ENCODE data around the gene BANP. TPM values are rescaled to one million over a fixed set of nuclear protein-coding genes. Genes with fewer than 3 reads are reported as not detected.
"Not testable (repeated sequence)": the region's sequence is repeated elsewhere in the genome, so short reads cannot be mapped to it uniquely, and the experiment has no call there.

Gene BANP
- polyA plus RNA-seq, 4 donors = 10.5 to 15.7 (median 11.6) TPM

DNA sequence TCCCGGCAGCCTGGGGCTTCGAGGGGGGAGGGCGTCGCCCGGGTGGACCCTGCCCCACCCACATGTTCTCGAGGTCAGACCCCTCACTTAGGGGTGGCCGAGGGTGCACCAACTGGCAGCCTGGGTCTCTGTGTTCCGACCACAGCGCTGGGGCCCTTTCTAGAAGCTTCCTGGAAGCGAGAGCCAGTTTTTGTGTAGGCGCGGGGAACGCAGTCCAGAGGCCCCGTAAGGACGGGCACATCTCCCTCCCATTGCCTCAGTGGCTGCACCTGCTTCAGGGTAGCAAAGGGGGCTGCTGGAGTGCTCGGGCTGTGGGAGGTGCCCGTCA, 148.3 kb downstream of the BANP start:
- H3K9me3 ChIP-seq (ENCODE audit: control insufficient read depth in 2 of 2, insufficient read depth in 1 of 2, low read depth in 1 of 2, low read length in 1 of 2) = peaks cover 0 to 12% of the 10 kb centered on the region in 2 donors
- H3K27me3 ChIP-seq (ENCODE audit: control insufficient read depth in 3 of 3, insufficient read depth in 3 of 3, low read length in 3 of 3) = peaks cover 0 to 7% (median 6%) of the 10 kb centered on the region in 3 donors
- H3K27ac ChIP-seq (ENCODE audit: low read depth in 1 of 3, low read length in 2 of 3) = no peak overlapping the region
- H3K4me3 ChIP-seq (ENCODE audit: low read depth in 1 of 3, low read length in 3 of 3) = no peak overlapping the region
- no peaks in the 10 kb centered on the region for H3K36me3 ChIP-seq (ENCODE audit: control insufficient read depth in 3 of 3, insufficient read depth in 2 of 3, low read depth in 1 of 3, low read length in 3 of 3)
- WGBS, 3 donors = 78 to 83% (median 82%) methylated on average over 17 of the region's 17 CpGs
- FAIRE-seq (no peak), DNase-seq (no peak)
- H3K4me1 ChIP-seq (ENCODE audit: control insufficient read depth in 3 of 3, insufficient read depth in 2 of 3, low read depth in 1 of 3, low read length in 2 of 3) = no peaks in the 10 kb centered on the region

DNA sequence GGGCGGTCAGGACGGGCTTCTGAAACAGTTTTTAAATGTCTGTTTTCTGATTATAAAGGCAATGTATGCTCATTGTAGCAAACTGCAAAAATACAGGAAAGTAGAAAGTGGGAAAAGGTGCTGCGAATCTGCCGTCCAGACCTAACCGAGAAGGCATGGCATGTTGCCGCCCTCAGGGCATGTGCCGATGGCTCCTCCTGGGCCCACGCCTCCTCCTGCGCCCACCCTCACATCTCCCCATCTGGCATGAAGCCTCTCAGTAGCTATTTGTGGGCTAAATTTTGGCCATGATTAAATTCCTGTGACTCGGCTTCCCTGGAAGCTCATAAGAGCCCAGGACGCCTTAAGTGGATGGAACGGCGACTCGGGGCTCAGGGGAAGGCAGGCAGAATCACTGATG, 148.7 kb downstream of the BANP start:
- not testable (repeated sequence) for H3K27me3 ChIP-seq (ENCODE audit: control insufficient read depth in 3 of 3, insufficient read depth in 3 of 3, low read length in 3 of 3); H3K4me3 ChIP-seq (ENCODE audit: low read depth in 1 of 3, low read length in 3 of 3); FAIRE-seq; H3K36me3 ChIP-seq (ENCODE audit: control insufficient read depth in 3 of 3, insufficient read depth in 2 of 3, low read depth in 1 of 3, low read length in 3 of 3); H3K27ac ChIP-seq (ENCODE audit: low read depth in 1 of 3, low read length in 2 of 3); DNase-seq; H3K4me1 ChIP-seq (ENCODE audit: control insufficient read depth in 3 of 3, insufficient read depth in 2 of 3, low read depth in 1 of 3, low read length in 2 of 3)
- WGBS, 3 donors = 85 to 90% (median 85%) methylated on average over 12 to 14 of the region's 14 CpGs
- peaks cover 0 to 12% of the 10 kb centered on the region in 2 donors for H3K9me3 ChIP-seq (ENCODE audit: control insufficient read depth in 2 of 2, insufficient read depth in 1 of 2, low read depth in 1 of 2, low read length in 1 of 2)

GRCh38 chr16:88100801-88101622, 149.8 kb downstream of the BANP start:
- not testable (repeated sequence) for FAIRE-seq; H3K36me3 ChIP-seq (ENCODE audit: control insufficient read depth in 3 of 3, insufficient read depth in 2 of 3, low read depth in 1 of 3, low read length in 3 of 3); H3K4me1 ChIP-seq (ENCODE audit: control insufficient read depth in 3 of 3, insufficient read depth in 2 of 3, low read depth in 1 of 3, low read length in 2 of 3); H3K4me3 ChIP-seq (ENCODE audit: low read depth in 1 of 3, low read length in 3 of 3); H3K27me3 ChIP-seq (ENCODE audit: control insufficient read depth in 3 of 3, insufficient read depth in 3 of 3, low read length in 3 of 3); H3K27ac ChIP-seq (ENCODE audit: low read depth in 1 of 3, low read length in 2 of 3); DNase-seq
- 21 to 33% (median 31%) methylated on average over 38 to 40 of the region's 40 CpGs for WGBS, 3 donors
- H3K9me3 ChIP-seq (ENCODE audit: control insufficient read depth in 2 of 2, insufficient read depth in 1 of 2, low read depth in 1 of 2, low read length in 1 of 2) = peaks cover 0 to 12% of the 10 kb centered on the region in 2 donors

DNA sequence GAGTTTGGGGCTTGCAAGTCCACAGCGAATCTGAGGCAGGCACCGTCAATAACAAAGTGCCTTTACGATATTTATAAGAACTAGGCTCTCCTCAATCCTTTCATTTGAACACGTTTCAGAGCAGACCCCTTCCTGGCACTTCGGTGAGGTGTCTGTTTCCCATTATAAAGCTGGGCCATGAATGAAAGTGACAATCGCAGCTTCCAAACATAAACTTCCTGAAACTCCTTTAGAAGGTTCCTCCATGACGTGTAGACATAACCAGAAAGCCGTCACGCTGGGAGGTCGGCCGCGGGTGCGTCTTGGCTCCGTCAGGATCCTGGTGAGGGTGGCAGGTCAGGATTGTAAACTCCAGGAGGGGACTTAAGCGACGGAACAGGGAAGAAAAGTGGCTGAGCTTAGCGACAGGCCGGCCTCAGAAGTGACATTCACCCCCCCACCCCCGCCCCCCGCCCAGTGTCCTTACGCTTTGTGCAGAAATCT, 150.4 kb downstream of the BANP start:
- H3K9me3 ChIP-seq (ENCODE audit: control insufficient read depth in 2 of 2, insufficient read depth in 1 of 2, low read depth in 1 of 2, low read length in 1 of 2); H3K4me3 ChIP-seq (ENCODE audit: low read depth in 1 of 3, low read length in 3 of 3); H3K36me3 ChIP-seq (ENCODE audit: control insufficient read depth in 3 of 3, insufficient read depth in 2 of 3, low read depth in 1 of 3, low read length in 3 of 3); H3K27me3 ChIP-seq (ENCODE audit: control insufficient read depth in 3 of 3, insufficient read depth in 3 of 3, low read length in 3 of 3); H3K4me1 ChIP-seq (ENCODE audit: control insufficient read depth in 3 of 3, insufficient read depth in 2 of 3, low read depth in 1 of 3, low read length in 2 of 3); DNase-seq; H3K27ac ChIP-seq (ENCODE audit: low read depth in 1 of 3, low read length in 2 of 3); FAIRE-seq: not testable (repeated sequence)
- WGBS, 3 donors = 31 to 64% (median 55%) methylated on average over 21 of the region's 21 CpGs

DNA sequence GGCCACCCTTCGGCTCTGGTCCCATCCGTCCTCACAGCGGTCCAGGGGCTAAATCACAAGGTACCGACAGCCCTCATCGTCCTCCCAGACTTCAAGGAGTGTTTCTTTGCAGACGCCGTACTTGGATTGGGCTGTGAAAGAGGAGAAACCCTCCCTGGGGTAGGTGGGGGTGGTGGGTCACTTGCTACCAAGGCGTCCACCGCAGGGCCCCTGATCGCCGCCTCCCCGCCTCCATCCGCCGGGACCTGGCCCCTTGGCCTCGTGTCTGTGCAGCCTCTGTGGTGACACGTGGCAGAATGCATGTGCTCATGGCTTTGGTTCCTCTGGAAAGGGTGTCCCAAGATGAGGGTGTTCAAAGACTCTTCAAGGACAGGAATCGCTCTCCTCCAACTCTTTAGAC, 151.4 kb downstream of the BANP start:
- peaks cover 0 to 7% (median 6%) of the 10 kb centered on the region in 3 donors for H3K27me3 ChIP-seq (ENCODE audit: control insufficient read depth in 3 of 3, insufficient read depth in 3 of 3, low read length in 3 of 3)
- no peak overlapping the region for H3K4me3 ChIP-seq (ENCODE audit: low read depth in 1 of 3, low read length in 3 of 3)
- DNase-seq (no peak), FAIRE-seq (no peak)
- H3K9me3 ChIP-seq (ENCODE audit: control insufficient read depth in 2 of 2, insufficient read depth in 1 of 2, low read depth in 1 of 2, low read length in 1 of 2) = no peaks in the 10 kb centered on the region
- 87 to 90% (median 88%) methylated on average over 17 of the region's 17 CpGs for WGBS, 3 donors
- H3K27ac ChIP-seq (ENCODE audit: low read depth in 1 of 3, low read length in 2 of 3) = no peak overlapping the region
- no peaks in the 10 kb centered on the region for H3K36me3 ChIP-seq (ENCODE audit: control insufficient read depth in 3 of 3, insufficient read depth in 2 of 3, low read depth in 1 of 3, low read length in 3 of 3)
- H3K4me1 ChIP-seq (ENCODE audit: control insufficient read depth in 3 of 3, insufficient read depth in 2 of 3, low read depth in 1 of 3, low read length in 2 of 3) = no peaks in the 10 kb centered on the region

DNA sequence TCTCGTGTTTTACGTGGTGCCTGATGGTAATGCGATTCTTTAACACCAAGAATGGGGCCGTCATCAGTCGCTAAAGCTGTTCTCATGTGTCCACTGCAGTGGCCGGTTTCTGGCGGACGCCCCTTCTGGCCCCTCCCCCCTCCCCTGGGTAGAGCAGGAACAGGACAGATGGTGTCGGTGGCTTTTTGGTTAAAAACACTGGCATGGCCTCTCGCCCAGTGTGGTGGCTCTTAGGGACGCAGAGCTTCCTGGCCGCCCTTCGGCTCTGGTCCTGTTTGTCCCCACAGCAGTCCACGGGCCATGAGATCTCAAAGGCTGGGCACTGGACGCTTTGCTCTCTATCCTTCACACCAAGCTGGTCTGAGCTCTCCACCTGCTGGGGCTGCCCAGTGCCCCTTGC, 151.8 kb downstream of the BANP start:
- Histone ChIP-seq H3K36me3 (ENCODE audit: control insufficient read depth in 3 of 3, insufficient read depth in 2 of 3, low read depth in 1 of 3, low read length in 3 of 3) (no peaks in the 10 kb centered on the region), H3K27me3 (ENCODE audit: control insufficient read depth in 3 of 3, insufficient read depth in 3 of 3, low read length in 3 of 3) (peaks cover 0 to 7% (median 6%) of the 10 kb centered on the region in 3 donors), H3K4me3 (ENCODE audit: low read depth in 1 of 3, low read length in 3 of 3) (no peak overlapping the region), H3K9me3 (ENCODE audit: control insufficient read depth in 2 of 2, insufficient read depth in 1 of 2, low read depth in 1 of 2, low read length in 1 of 2) (no peaks in the 10 kb centered on the region), H3K4me1 (ENCODE audit: control insufficient read depth in 3 of 3, insufficient read depth in 2 of 3, low read depth in 1 of 3, low read length in 2 of 3) (no peaks in the 10 kb centered on the region), H3K27ac (ENCODE audit: low read depth in 1 of 3, low read length in 2 of 3) (no peak overlapping the region)
- WGBS, 3 donors = 90 to 92% (median 91%) methylated on average over 14 to 15 of the region's 15 CpGs
- FAIRE-seq = no peak
- DNase-seq = no peak

GRCh38 chr16:88103581-88104188, 152.5 kb downstream of the BANP start:
- Histone ChIP-seq H3K27me3 (ENCODE audit: control insufficient read depth in 3 of 3, insufficient read depth in 3 of 3, low read length in 3 of 3) (peaks cover 0 to 7% (median 6%) of the 10 kb centered on the region in 3 donors), H3K36me3 (ENCODE audit: control insufficient read depth in 3 of 3, insufficient read depth in 2 of 3, low read depth in 1 of 3, low read length in 3 of 3) (no peaks in the 10 kb centered on the region), H3K9me3 (ENCODE audit: control insufficient read depth in 2 of 2, insufficient read depth in 1 of 2, low read depth in 1 of 2, low read length in 1 of 2) (no peaks in the 10 kb centered on the region), H3K27ac (ENCODE audit: low read depth in 1 of 3, low read length in 2 of 3) (no peak overlapping the region), H3K4me3 (ENCODE audit: low read depth in 1 of 3, low read length in 3 of 3) (no peak overlapping the region), H3K4me1 (ENCODE audit: control insufficient read depth in 3 of 3, insufficient read depth in 2 of 3, low read depth in 1 of 3, low read length in 2 of 3) (no peaks in the 10 kb centered on the region)
- WGBS, 3 donors = 81 to 87% (median 87%) methylated on average over 28 of the region's 28 CpGs
- DNase-seq = no peak
- no peak for FAIRE-seq

- 77 to 84% (median 82%) methylated on average over 17 of the region's 17 CpGs for WGBS, 3 donors
- not testable (repeated sequence) for H3K27ac ChIP-seq (ENCODE audit: low read depth in 1 of 3, low read length in 2 of 3); H3K27me3 ChIP-seq (ENCODE audit: control insufficient read depth in 3 of 3, insufficient read depth in 3 of 3, low read length in 3 of 3); H3K4me3 ChIP-seq (ENCODE audit: low read depth in 1 of 3, low read length in 3 of 3); DNase-seq; H3K9me3 ChIP-seq (ENCODE audit: control insufficient read depth in 2 of 2, insufficient read depth in 1 of 2, low read depth in 1 of 2, low read length in 1 of 2); FAIRE-seq; H3K36me3 ChIP-seq (ENCODE audit: control insufficient read depth in 3 of 3, insufficient read depth in 2 of 3, low read depth in 1 of 3, low read length in 3 of 3); H3K4me1 ChIP-seq (ENCODE audit: control insufficient read depth in 3 of 3, insufficient read depth in 2 of 3, low read depth in 1 of 3, low read length in 2 of 3)
Measured at GRCh38 chr16:88104363-88104762, 153.1 kb downstream of the BANP start.
